ENCODE measurements around the gene GCAT.

The GCAT gene

DNA sequence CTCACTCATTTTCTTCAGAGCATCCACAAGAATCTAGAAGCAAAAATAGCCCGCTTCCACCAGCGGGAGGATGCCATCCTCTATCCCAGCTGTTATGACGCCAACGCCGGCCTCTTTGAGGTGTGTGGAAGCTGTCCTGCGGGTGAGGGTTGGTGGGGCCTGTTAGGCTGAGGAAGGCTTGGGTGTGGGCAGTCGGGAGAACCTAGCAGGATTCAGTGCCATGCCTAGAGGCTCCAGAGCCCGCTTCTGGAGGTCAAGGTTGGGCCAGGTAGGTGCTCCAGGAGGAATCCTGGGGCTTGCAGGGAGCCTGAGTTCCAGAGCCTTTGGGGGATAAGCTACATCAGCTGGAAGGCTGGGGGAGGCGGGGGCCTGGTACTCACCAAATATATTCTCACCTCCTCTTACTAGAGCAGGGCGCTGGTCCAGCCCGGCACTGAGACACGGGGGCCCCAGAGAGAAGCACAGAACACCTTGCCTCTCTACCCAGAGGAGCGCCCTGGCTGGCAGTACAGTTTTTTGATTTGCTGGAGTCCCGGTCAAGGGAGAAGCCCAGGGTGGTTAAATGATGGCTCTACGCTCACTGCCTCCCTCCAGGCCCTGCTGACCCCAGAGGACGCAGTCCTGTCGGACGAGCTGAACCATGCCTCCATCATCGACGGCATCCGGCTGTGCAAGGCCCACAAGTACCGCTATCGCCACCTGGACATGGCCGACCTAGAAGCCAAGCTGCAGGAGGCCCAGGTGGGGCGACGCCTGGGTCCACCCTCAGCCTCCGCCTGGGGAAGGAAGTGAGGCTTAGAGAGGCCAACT is 5.3 kb downstream of the GCAT start:
- H3K4me3 ChIP-seq = no peak overlapping the region
- DNase-seq (ENCODE audit: low spot score) = no peak
- H3K27ac ChIP-seq = no peak overlapping the region
- TF ChIP-seq, protein P1, sequence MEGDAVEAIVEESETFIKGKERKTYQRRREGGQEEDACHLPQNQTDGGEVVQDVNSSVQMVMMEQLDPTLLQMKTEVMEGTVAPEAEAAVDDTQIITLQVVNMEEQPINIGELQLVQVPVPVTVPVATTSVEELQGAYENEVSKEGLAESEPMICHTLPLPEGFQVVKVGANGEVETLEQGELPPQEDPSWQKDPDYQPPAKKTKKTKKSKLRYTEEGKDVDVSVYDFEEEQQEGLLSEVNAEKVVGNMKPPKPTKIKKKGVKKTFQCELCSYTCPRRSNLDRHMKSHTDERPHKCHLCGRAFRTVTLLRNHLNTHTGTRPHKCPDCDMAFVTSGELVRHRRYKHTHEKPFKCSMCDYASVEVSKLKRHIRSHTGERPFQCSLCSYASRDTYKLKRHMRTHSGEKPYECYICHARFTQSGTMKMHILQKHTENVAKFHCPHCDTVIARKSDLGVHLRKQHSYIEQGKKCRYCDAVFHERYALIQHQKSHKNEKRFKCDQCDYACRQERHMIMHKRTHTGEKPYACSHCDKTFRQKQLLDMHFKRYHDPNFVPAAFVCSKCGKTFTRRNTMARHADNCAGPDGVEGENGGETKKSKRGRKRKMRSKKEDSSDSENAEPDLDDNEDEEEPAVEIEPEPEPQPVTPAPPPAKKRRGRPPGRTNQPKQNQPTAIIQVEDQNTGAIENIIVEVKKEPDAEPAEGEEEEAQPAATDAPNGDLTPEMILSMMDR (IDR thresholded peaks at IDR 0.05) = no peak

DNA sequence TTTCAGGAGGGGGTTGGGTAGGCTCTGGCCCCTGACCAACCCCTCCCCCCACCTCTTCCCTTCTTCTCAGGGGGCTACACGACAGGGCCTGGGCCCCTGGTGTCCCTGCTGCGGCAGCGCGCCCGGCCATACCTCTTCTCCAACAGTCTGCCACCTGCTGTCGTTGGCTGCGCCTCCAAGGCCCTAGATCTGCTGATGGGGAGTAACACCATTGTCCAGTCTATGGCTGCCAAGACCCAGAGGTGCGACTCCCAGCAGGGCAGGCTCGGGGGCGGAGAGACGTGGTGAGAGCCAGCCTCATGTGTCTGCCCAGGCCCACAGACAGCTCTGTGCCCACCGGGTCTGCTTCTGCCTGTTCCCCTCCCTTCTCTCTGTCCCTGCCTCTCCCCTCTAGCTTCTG is 7.9 kb downstream of the GCAT start:
- no peak for DNase-seq (ENCODE audit: low spot score)
- Histone ChIP-seq H3K27ac (no peak overlapping the region), H3K4me3 (no peak overlapping the region)
- TF ChIP-seq, protein P1 (IDR thresholded peaks at IDR 0.05) = no peak

DNA sequence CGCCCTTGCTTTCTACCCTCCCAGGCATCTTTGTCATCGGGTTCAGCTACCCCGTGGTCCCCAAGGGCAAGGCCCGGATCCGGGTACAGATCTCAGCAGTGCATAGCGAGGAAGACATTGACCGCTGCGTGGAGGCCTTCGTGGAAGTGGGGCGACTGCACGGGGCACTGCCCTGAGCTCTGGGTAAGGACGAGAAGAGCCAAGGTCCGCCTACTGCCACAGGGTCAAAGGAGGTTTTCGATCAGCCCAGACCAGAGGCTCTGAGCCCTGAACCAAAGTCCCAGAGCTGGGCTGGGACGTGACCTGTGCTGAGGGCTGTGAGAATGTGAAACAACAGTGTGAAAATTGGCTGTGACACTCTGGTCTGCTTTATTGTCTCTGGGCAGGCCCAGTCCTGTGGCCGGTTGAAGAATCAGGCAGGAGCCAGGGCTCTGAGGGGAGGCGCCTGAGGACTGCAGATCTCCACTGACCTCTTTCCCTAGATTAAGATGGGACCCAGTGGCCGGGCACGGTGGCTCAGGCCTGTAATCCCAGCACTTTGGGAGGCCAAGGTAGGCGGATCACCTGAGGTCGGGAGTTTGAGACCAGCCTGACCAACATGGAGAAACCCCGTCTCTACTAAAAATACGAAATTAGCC is 8.9 kb downstream of the GCAT start:
- H3K27ac ChIP-seq = no peak overlapping the region
- TF ChIP-seq, protein P1 (IDR thresholded peaks at IDR 0.05) = no peak
- DNase-seq (ENCODE audit: low spot score) = no peak
- H3K4me3 ChIP-seq = no peak overlapping the region

DNA sequence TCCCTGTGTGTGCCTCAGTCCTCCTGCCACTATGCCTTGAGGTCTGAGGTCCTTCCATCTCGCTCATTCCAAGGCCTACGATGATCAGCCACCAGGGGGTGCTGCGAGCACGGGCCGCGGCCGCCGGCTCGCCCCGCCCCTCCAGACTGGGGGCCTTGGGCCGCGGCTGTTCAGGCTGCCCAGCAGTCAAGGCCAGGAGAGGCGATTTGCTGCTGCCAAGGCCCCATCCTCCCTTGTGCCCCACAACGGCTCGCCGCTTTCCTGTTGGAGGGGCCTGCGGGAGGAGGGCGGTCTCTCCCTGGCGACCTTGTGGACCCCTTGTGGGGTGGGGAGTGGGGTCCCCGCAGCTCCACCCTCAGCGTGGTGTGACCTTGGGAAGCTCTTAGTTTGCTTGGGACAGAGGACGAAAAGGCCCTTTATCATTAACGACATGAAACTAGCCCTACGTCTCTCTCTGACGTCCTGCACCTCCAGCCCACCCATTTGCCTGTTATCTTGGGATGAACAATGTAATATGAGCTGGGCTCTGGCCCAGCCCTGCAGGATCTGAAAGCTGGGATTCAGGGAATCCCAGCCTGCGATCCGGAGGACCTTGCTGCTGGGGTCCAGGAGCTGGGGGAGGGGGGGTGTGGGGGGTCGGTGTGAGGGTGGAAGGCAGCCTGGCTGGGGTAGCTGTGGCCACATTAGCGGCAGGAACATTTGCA is 10.1 kb downstream of the GCAT start:
- TF ChIP-seq, protein P1 (IDR thresholded peaks at IDR 0.05) = peak; percentile 92
- Histone ChIP-seq H3K4me3 (peak overlapping the region; percentile 68), H3K27ac (no peak overlapping the region)
- peak; percentile 85 for DNase-seq (ENCODE audit: low spot score)

DNA sequence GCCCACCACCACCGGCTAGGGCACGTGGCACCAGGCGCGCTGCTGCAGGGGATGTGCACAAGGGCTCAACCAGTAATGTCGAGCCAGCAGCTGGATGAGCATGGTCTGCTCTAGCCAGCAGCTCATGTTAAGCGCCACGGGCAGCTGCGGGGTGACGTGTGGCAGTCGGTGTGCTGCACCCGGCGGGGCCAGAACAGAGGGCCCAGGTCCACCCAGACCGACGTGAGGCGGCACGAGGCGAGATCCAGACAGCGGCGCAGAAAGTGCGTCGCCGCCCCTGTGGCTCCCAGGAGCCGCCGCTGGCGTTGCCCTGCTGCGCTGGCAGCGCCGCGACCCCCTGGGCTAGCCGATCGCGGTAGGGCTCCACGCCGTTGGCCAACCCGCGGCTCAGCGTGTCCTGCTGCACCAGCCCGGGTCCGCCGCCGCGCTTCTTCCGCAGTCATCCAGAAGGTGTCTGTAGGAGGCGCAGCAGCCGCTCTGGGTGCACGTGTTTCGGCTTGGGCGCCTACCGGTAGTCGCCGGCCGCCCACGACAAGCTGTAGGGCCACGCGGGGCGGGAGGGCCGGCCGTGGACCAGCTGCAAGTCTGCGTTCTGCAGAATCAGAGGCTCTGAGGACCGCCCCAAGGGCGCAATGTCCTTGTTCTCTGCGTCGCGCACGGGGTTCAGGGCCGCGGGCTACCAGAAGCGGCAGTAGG is 10.8 kb downstream of the GCAT start:
- Histone ChIP-seq H3K27ac (no peak overlapping the region), H3K4me3 (peak overlapping the region; percentile 68)
- TF ChIP-seq, protein P1 (IDR thresholded peaks at IDR 0.05) = no peak
- DNase-seq (ENCODE audit: low spot score) = no peak

DNA sequence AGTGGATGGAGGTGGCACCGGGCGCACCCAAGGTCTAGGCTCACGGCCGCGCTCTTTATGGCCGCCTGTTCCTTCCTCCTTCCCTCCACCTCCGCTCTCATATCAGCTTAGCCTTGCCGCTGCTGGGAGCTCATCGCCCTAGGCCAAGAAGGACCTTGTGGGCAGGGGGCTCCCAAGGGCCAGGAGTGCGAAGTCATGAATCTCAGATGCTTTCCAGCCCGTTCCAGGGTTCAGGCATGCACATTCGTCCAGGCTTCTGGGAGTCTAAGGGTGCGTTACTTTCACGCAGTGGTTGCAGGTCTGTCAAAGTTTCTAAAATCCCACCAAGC is 11.3 kb downstream of the GCAT start:
- peak overlapping the region; percentile 68 for H3K4me3 ChIP-seq
- H3K27ac ChIP-seq = no peak overlapping the region
- TF ChIP-seq, protein P1 (IDR thresholded peaks at IDR 0.05) = no peak
- DNase-seq (ENCODE audit: low spot score) = no peak

Data from coronary artery (tissue), 2 donors.